Measurements from ENCODE around the gene PRDX2.

Gene PRDX2

GRCh38 chr19:12779162-12779993 lies 22.2 kb downstream of the PRDX2 start:
- no peak for DNase-seq (ENCODE audit: low read depth, low spot score)

- no peak for DNase-seq (ENCODE audit: low read depth, low spot score)
Observed at GRCh38 chr19:12778905-12779161, 22.8 kb downstream of the PRDX2 start.

DNA sequence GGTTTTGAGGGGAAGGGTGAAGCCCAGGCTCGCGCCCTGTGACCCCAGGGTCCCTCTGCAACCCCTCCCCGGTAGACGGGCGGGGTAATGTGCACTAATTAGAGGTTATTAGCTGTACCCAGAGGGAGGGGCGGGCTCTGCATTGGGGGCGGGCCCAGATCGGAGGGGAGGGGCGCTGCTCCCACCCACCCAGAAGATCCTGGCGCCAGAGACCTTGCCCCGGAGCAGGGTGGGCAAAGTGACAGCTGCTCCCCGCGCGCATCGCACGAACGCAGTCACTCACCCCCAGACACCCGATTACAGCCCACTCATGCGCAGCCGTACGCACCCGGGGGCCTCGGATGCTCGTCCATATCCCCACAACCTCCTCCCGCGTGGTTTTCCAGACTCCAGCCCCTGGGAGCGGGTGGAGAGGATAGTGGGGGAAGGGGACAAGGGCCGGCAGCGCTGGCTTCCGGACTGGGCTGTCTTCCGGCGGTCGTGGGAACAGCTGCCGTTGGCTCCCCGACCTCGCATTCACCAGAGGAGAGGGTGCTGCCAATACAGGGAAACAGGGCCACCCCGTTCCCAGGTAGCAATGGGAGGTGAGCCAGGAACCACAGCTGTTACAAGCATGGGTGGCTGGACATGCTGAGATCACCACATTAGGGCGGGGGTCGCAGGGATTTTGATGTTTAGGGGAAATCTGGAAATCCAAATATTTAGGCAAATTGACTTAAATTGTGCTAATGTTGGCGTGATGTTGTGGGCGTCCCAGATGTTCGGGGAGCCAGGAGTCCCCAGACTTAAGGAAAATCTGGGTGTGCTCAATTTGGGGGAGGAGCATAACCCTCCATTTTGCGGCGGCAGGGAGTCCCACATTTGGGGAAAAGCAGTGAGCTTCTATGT lies 23.3 kb downstream of the PRDX2 start:
- DNase-seq (ENCODE audit: low read depth, low spot score): no peak

DNA sequence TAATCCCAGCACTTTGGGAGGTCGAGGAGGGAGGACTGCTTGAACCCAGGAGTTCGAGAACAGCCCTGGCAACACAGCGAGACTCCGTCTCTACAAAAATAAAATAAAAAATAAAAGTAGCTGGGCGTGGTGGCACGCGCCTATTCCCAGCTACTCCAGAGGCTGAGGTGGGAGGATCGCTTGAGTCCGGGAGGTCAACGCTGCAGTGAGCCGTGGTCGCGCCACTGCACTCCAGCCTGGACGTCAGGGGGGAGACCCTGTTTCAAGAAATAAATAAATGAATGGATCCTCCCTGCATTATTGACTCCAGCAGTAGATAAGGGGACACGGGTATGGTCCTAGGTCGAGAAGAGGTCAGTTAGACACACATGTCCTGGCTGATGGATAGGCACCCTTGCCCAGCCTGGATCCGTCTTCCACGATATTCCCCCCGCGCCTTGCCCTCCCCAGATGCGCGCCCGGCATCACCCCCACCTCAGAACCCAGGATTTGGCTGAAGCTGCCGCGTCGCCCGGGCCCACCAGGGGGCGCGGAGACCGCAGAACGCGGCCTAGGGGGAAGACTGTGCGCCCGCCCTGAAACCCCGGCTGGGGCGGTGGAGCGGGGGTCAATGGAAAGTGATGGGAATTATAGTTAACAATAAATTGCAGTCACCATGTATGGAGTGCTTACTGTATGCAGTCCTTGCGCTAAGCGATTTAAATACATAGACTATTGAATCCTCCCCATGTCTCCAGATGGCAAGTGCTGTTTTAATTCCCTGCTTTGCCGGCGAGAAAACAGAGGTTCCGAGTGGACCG lies 24.2 kb downstream of the PRDX2 start:
- peak; percentile 64 for DNase-seq (ENCODE audit: low read depth, low spot score)

GRCh38 chr19:12774588-12775555 lies 26.7 kb downstream of the PRDX2 start, which contains the start of gene HOOK2:
TSS of gene HOOK2 (minus strand) at chr19:12775552. CDS start at chr19:12775449, 103 bp downstream.
- DNase-seq (ENCODE audit: low read depth, low spot score): no peak

GRCh38 chr19:12773571-12773970 lies 28.0 kb downstream of the PRDX2 start:
- no peak for DNase-seq (ENCODE audit: low read depth, low spot score)

DNA sequence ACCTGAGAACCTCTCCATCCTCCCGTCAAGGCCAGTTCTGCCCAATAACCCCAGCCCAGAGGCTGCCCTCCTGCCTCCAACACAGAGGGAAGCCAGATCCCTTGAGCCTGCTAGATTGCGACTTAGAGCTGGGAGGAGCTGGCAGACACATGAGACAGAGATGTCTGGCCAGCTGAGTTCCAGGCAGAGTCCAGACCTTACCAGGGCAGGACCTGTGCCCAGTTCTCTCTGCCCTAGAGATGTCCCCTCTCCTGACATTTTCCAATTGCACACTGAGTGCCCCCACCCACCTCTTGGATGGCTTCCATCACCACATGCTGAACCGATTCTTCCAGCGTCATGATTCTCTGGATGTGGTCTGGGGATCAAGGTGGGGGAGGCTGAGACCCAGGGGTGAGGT lies 29.3 kb downstream of the PRDX2 start:
- DNase-seq (ENCODE audit: low read depth, low spot score): no peak

DNA sequence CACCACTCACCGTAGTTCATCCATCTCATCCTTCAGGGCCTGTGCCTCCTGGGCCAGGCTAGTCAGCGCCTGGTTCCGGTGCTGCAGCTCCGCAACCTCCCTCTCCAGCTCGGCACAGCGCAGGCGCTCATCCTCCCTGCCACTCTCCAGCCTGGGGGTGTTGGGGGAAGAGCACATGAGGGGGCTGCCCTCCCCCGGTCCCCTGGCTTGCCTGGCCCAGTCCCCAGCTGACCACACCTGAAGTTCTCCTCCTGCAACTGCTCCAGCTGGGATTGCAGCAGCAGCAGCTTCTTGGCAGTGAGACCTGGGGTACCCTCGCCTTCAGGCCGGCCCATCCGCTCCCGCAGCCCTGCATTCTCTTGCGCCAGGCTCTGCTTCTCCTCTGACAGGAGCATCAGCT lies 30.7 kb downstream of the PRDX2 start:
- DNase-seq (ENCODE audit: low read depth, low spot score): no peak

GRCh38 chr19:12769689-12770088 lies 31.9 kb downstream of the PRDX2 start:
- DNase-seq (ENCODE audit: low read depth, low spot score): no peak

DNA sequence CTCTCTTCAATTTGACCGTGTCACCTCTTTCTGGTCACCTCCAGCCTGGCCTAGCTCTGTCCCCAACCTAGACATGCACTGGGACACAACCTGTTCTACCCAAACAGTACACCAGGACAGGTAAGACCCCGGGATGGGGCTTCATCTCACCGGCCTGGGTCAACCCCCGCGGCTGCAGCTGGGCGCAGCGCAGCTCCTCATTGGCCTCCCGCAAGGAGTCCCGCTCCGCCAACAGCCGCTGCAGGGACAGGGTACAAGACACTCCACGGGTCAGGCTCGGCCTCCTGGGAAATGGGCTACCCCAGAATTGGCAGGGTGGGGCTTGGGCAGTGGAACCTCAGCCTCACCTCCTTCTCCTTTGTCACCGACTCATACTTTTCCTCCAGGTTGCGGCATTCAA lies 33.9 kb downstream of the PRDX2 start:
- DNase-seq (ENCODE audit: low read depth, low spot score): no peak

DNA sequence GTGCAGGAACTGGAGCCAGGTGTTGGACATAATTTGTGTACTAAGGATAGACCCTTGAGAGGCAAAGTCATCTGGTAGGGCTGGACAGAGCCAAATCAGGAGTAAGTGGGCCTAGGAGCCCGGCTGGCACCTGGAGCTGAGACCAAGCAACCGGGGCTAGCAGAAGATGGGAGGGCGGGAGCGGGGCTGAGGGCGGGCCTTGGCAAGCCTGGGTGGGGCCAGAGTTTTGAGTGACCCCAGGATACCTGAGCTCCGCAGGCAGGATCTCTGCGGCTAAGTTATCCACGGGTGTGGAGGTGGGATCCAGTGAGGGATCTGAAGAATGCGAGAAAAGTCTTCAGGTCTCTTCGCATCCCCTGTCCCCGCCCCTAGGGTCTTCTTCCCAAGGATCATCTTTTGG lies 34.5 kb downstream of the PRDX2 start:
- DNase-seq (ENCODE audit: low read depth, low spot score): no peak

DNA sequence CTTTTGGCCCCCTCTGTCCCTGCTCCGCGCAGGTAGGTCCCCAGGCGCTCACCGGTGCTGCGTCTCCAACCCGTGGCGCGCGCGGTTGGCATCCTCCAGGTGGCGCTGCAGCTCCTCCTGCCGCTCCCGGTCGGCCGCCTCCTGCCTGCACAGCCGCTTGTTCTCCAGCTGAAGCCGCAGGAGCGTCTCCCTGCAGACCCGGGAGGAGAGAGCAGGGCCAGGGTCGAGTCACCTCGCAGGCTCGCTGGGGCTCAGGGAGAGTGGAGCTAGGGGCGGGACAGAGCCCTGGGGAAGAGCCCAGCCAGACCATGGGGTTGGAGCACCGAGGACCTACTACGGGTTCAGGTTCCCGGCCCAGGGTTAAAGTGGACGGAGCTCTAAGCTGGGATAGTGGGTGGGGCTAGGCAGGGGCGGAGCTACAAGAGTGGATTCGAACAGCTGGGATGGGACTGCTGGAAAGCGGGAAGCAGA lies 35.5 kb downstream of the PRDX2 start:
- DNase-seq (ENCODE audit: low read depth, low spot score): no peak

GRCh38 chr19:12764698-12765097 lies 36.9 kb downstream of the PRDX2 start:
- DNase-seq (ENCODE audit: low read depth, low spot score): no peak

DNA sequence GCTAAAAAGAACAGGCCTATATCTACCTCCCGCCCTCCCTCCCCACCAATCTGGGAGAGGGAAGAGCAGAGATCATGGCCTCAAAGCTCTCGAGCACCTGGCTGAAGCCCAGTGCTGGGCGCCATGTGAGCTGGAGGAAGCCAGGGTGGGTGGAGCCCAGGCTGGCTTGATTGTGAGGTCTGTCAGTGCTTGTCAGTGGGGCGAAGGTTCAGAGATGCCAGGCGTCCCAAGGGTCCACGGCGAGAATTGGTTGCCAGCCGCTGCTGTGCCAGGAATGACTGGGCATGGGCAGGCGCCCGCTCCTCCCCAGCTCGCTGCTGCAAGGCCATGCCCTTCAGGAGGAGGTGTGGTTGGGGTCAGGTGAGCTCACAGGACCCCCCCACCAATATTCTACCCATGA lies 38.5 kb downstream of the PRDX2 start:
- DNase-seq (ENCODE audit: low read depth, low spot score): no peak

DNA sequence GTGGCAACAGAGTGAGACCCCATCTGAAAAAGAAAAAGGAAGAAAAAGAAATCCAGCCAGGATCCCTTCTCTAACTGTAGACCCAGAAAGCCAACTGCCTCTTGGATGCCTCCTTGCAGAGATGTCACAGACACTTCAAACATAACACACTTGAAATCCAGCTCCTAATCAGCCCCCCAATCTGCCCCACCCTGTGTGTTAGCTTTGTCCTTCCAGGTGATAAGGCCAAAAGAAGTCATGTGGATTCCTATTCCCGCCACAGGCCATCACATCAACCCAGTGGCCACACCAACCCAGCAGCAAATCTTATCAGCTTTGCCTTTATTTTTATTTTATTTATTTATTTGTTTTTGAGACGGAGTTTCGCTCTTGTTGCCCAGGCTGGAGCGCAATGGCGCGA lies 41.9 kb downstream of the PRDX2 start:
- no peak for DNase-seq (ENCODE audit: low read depth, low spot score)

GRCh38 chr19:12757544-12758274 lies 43.9 kb downstream of the PRDX2 start:
- peak; percentile 34 for DNase-seq (ENCODE audit: low read depth, low spot score)

GRCh38 chr19:12756150-12756883 lies 45.3 kb downstream of the PRDX2 start:
- no peak for DNase-seq (ENCODE audit: low read depth, low spot score)

GRCh38 chr19:12754465-12755196 lies 47.0 kb downstream of the PRDX2 start:
- no peak for DNase-seq (ENCODE audit: low read depth, low spot score)

Measured in activated naive CD8-positive, alpha-beta T cell treated with anti-CD3 and anti-CD28 coated beads, Interleukin-2, amount 50 U/mL, for 16 hours (primary cell).